Measurements from ENCODE around the gene ACAT2. TPM values are rescaled to one million over a fixed set of nuclear protein-coding genes. Genes with fewer than 3 reads are reported as not detected.

Gene ACAT2
- total RNA-seq, 1 donor from 2014 or later: 92.5 TPM

DNA sequence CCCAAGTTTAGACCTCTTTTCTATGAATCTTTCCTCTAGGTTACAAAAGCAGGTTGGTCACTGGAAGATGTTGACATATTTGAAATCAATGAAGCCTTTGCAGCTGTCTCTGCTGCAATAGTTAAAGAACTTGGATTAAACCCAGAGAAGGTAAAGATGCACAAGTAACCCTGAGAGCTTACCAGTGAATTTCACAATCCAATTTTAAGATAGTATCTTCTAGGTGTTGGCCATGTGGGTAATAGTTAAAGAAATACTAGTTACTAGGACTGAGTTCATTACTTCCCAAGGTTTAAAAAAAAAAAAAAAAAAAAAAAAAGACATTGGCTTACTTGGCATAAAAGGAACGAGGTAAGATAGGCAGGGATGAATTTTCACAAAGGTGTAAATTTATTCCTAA is 16.3 kb downstream of the ACAT2 start:
- Mint-ChIP-seq H3K36me3 (peaks cover 46% of the 10 kb centered on the region), H3K4me1 (peaks cover 7% of the 10 kb centered on the region), H3K9me3 (no peaks in the 10 kb centered on the region), H3K27ac (no peak overlapping the region), H3K4me3 (no peak overlapping the region), H3K27me3 (ENCODE audit: insufficient read depth, low read depth) (peaks cover 4% of the 10 kb centered on the region)
- Histone ChIP-seq H3K9ac (no peak overlapping the region), H2AFZ (replicated peaks) (no peak overlapping the region), H3K4me1 (no peaks in the 10 kb centered on the region), H3F3A (ENCODE audit: low read depth) (peaks cover 75% of the 10 kb centered on the region), H3K36me3 (peaks cover 22% of the 10 kb centered on the region), H3K4me3 (no peak overlapping the region), H4K20me1 (ENCODE audit: low read depth) (peaks cover 27% of the 10 kb centered on the region), H3K27ac (peak overlapping the region; percentile 25), H3K79me2 (ENCODE audit: low read depth) (peaks cover 28% of the 10 kb centered on the region), H3K9me3 (ENCODE audit: low read depth) (no peaks in the 10 kb centered on the region), H3K27me3 (no peaks in the 10 kb centered on the region), H3K4me2 (no peak overlapping the region)
- no peak for TF ChIP-seq EZH2phosphoT487 (IDR thresholded peaks at IDR 0.05)
- no peak for TF ChIP-seq EZH2 (IDR thresholded peaks at IDR 0.05)
- TF ChIP-seq, protein P1, sequence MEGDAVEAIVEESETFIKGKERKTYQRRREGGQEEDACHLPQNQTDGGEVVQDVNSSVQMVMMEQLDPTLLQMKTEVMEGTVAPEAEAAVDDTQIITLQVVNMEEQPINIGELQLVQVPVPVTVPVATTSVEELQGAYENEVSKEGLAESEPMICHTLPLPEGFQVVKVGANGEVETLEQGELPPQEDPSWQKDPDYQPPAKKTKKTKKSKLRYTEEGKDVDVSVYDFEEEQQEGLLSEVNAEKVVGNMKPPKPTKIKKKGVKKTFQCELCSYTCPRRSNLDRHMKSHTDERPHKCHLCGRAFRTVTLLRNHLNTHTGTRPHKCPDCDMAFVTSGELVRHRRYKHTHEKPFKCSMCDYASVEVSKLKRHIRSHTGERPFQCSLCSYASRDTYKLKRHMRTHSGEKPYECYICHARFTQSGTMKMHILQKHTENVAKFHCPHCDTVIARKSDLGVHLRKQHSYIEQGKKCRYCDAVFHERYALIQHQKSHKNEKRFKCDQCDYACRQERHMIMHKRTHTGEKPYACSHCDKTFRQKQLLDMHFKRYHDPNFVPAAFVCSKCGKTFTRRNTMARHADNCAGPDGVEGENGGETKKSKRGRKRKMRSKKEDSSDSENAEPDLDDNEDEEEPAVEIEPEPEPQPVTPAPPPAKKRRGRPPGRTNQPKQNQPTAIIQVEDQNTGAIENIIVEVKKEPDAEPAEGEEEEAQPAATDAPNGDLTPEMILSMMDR (IDR thresholded peaks at IDR 0.05): no peak
- no peak for DNase-seq (ENCODE audit: low spot score)

DNA sequence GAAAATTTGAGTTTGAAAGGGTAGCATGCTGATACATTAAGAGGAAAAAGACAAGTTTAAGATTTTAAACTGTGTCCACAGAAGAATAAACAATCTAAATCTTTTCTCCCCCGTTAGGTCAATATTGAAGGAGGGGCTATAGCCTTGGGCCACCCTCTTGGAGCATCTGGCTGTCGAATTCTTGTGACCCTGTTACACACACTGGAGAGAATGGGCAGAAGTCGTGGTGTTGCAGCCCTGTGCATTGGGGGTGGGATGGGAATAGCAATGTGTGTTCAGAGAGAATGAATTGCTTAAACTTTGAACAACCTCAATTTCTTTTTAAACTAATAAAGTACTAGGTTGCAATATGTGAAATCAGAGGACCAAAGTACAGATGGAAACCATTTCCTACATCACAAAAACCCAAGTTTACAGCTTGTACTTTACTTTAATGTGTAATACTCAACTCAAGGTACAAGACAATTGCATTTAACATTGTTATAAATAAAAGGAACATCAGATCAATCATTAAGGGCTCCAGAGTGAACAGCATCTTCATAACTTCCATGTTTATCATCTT is 16.8 kb downstream of the ACAT2 start:
- no peak overlapping the region for H3K4me3 Mint-ChIP-seq
- H3F3A ChIP-seq (ENCODE audit: low read depth): peaks cover 75% of the 10 kb centered on the region
- H3K9me3 Mint-ChIP-seq: no peaks in the 10 kb centered on the region
- no peak overlapping the region for H3K27ac Mint-ChIP-seq
- H3K4me1 Mint-ChIP-seq: peaks cover 7% of the 10 kb centered on the region
- H3K36me3 ChIP-seq: peaks cover 22% of the 10 kb centered on the region
- no peak for DNase-seq (ENCODE audit: low spot score)
- no peak overlapping the region for H3K9ac ChIP-seq
- H4K20me1 ChIP-seq (ENCODE audit: low read depth): peaks cover 32% of the 10 kb centered on the region
- H3K27me3 Mint-ChIP-seq (ENCODE audit: insufficient read depth, low read depth): peaks cover 4% of the 10 kb centered on the region
- H3K27ac ChIP-seq: peak overlapping the region; percentile 25
- no peaks in the 10 kb centered on the region for H3K27me3 ChIP-seq
- H3K79me2 ChIP-seq (ENCODE audit: low read depth): peaks cover 33% of the 10 kb centered on the region
- H3K4me1 ChIP-seq: no peaks in the 10 kb centered on the region
- no peak overlapping the region for H2AFZ ChIP-seq (replicated peaks)
- H3K4me3 ChIP-seq: no peak overlapping the region
- TF ChIP-seq EZH2phosphoT487 (IDR thresholded peaks at IDR 0.05) (no peak), EZH2 (IDR thresholded peaks at IDR 0.05) (no peak)
- TF ChIP-seq, protein P1 (IDR thresholded peaks at IDR 0.05): no peak
- no peaks in the 10 kb centered on the region for H3K9me3 ChIP-seq (ENCODE audit: low read depth)
- no peak overlapping the region for H3K4me2 ChIP-seq
- H3K36me3 Mint-ChIP-seq: peaks cover 47% of the 10 kb centered on the region

DNA sequence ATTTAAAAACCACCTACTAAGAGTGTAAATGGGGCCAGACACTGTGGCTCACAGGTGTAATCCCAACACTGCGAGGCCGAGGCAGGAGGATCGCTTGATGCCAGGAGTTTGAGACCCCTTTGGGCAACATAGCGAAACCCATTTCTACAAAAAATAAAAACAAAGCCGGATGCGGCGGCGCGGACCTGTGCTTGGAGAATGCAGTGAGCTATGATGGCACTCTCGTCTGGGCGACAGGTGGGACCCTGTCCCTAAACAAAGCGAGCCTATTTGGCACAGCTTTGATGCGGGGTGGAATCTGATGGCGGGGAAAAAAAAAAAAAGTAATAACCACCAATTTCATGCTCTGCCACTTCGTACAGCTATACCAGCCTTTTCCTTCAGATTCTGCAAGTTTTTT is 26.4 kb downstream of the ACAT2 start:
- Histone ChIP-seq H3K9me3 (ENCODE audit: low read depth) (no peaks in the 10 kb centered on the region), H3K4me1 (peaks cover 22% of the 10 kb centered on the region), H2AFZ (replicated peaks) (no peak overlapping the region), H4K20me1 (ENCODE audit: low read depth) (peaks cover 61% of the 10 kb centered on the region), H3K27ac (no peak overlapping the region), H3K9ac (peak overlapping the region; percentile 97), H3K79me2 (ENCODE audit: low read depth) (peaks cover 91% of the 10 kb centered on the region), H3K4me3 (peak overlapping the region; percentile 99), H3K4me2 (peak overlapping the region; percentile 99), H3K36me3 (peaks cover 50% of the 10 kb centered on the region), H3F3A (ENCODE audit: low read depth) (peaks cover 22% of the 10 kb centered on the region), H3K27me3 (no peaks in the 10 kb centered on the region)
- DNase-seq (ENCODE audit: low spot score): peak; percentile 13
- Mint-ChIP-seq H3K27ac (no peak overlapping the region), H3K36me3 (peaks cover 41% of the 10 kb centered on the region), H3K4me1 (peaks cover 31% of the 10 kb centered on the region), H3K9me3 (no peaks in the 10 kb centered on the region), H3K4me3 (peak overlapping the region; percentile 97), H3K27me3 (ENCODE audit: insufficient read depth, low read depth) (no peaks in the 10 kb centered on the region)
- TF ChIP-seq EZH2 (IDR thresholded peaks at IDR 0.05) (no peak), EZH2phosphoT487 (IDR thresholded peaks at IDR 0.05) (no peak)
- TF ChIP-seq, protein P1 (IDR thresholded peaks at IDR 0.05): no peak
